IMR-90 (cell line): Measurements from ENCODE around the gene PLA2G4D. TPM values are rescaled to one million over a fixed set of nuclear protein-coding genes. Genes with fewer than 3 reads are reported as not detected.

ENCODE experiments used
- ATAC-seq: fragments of 200-7000 bp; cut with Tn5 transposase; 2 replicates; pipeline ENCODE4 v1.9.1; 2020; ENCODE audit warnings: low read depth, mild to moderate bottlenecking, moderate library complexity
- BruUV-seq: library from RNA; stranded (reverse); fragments of 400-500 nt; replicated peaks from 2 replicates; lab custom pipeline; 2021; lab: Mats Ljungman, UMichigan
- CTCF ChIA-PET: fragments of 300-600 bp; formaldehyde crosslinking; extraction: SDS; loops from one replicate; lab custom pipeline; 2021; ENCODE audit warnings: antibody characterized with exemption; lab: Yijun Ruan, JAX
- POLR2A ChIA-PET: fragments of 300-600 bp; sonication (Branson Sonifier 250); formaldehyde crosslinking; loops from one replicate; lab custom pipeline; 2022; ENCODE audit warnings: antibody characterized with exemption; ENCODE audit not compliant: unreplicated experiment; lab: Charles Lee
- DNase-seq: peaks from one replicate; pipeline ENCODE4 v3.0.0; 2013
- H2AFZ ChIP-seq: replicated peaks from 2 replicates; pipeline ENCODE3; 2013; ENCODE audit warnings: low read length, mild to moderate bottlenecking; ENCODE audit not compliant: poor library complexity
- H2AK5ac ChIP-seq: 2 replicates; pipeline ENCODE4 v1.6.1; 2013; ENCODE audit warnings: low read depth, low read length, inconsistent platforms
- H2AK9ac ChIP-seq: replicated peaks from 2 replicates; pipeline ENCODE3; 2013; ENCODE audit warnings: mild to moderate bottlenecking, low read depth, low read length, moderate library complexity; ENCODE audit not compliant: poor library complexity
- H2BK120ac ChIP-seq: 2 replicates; pipeline ENCODE4 v1.6.1; 2013; ENCODE audit warnings: low read depth, low read length, inconsistent platforms
- H2BK15ac ChIP-seq: 3 replicates; pipeline ENCODE4 v1.6.1; 2013; ENCODE audit warnings: low read depth, low read length, inconsistent platforms
- H2BK20ac ChIP-seq: 2 replicates; pipeline ENCODE4 v1.6.1; 2013; ENCODE audit warnings: low read depth, mild to moderate bottlenecking, inconsistent platforms, low read length, moderate library complexity
- H2BK5ac ChIP-seq: 2 replicates; pipeline ENCODE4 v1.6.1; 2013; ENCODE audit warnings: mild to moderate bottlenecking, low read depth, low read length, inconsistent platforms; ENCODE audit not compliant: poor library complexity, severe bottlenecking
- H3K14ac ChIP-seq: replicated peaks from 2 replicates; pipeline ENCODE4 v1.6.1; 2013; ENCODE audit warnings: low read depth, low read length, inconsistent platforms
- H3K18ac ChIP-seq: 2 replicates; pipeline ENCODE4 v1.6.1; 2013; ENCODE audit warnings: low read depth, low read length, control low read depth
- H3K23ac ChIP-seq: 2 replicates; pipeline ENCODE4 v1.6.1; 2013; ENCODE audit warnings: low read depth, low read length, inconsistent platforms
- H3K27ac ChIP-seq: 2 replicates; pipeline ENCODE4 v1.5.1; 2013; ENCODE audit warnings: mild to moderate bottlenecking, control low read depth, low read length; ENCODE audit not compliant: insufficient read depth
- H3K27me3 ChIP-seq: 2 replicates; pipeline ENCODE4 v1.6.1; 2013; ENCODE audit warnings: low read length; ENCODE audit not compliant: control insufficient read depth, insufficient read depth
- H3K36me3 ChIP-seq: 2 replicates; pipeline ENCODE4 v1.6.1; 2013; ENCODE audit warnings: low read length, mixed read lengths; ENCODE audit not compliant: control insufficient read depth, insufficient read depth
- H3K4ac ChIP-seq: 2 replicates; pipeline ENCODE4 v1.6.1; 2013; ENCODE audit warnings: low read depth, low read length, inconsistent platforms
- H3K4me1 ChIP-seq: 2 replicates; pipeline ENCODE4 v1.6.1; 2013; ENCODE audit warnings: low read length, mixed read lengths; ENCODE audit not compliant: control insufficient read depth, insufficient read depth
- H3K4me2 ChIP-seq: 2 replicates; pipeline ENCODE4 v1.6.1; 2013; ENCODE audit warnings: low read depth, mild to moderate bottlenecking, control low read depth, low read length, moderate library complexity
- H3K4me3 ChIP-seq: 2 replicates; pipeline ENCODE4 v1.5.1; 2013; ENCODE audit warnings: low read depth, mild to moderate bottlenecking, control low read depth, low read length, moderate library complexity; ENCODE audit not compliant: insufficient read depth
- H3K56ac ChIP-seq: 2 replicates; pipeline ENCODE4 v1.6.1; 2013; ENCODE audit warnings: low read length, inconsistent platforms; ENCODE audit not compliant: insufficient read depth; ENCODE audit errors: extremely low read depth
- H3K79me1 ChIP-seq, 2 experiments: 2 replicates each; pipeline ENCODE4 v1.6.1; 2013; ENCODE audit warnings: low read length in 2 of 2, inconsistent platforms in 1 of 2, low read depth in 1 of 2
- H3K9ac ChIP-seq: 2 replicates; pipeline ENCODE4 v1.6.1; 2013; ENCODE audit warnings: low read depth, low read length, control low read depth
- H3K9me1 ChIP-seq: 2 replicates; pipeline ENCODE4 v1.6.1; 2013; ENCODE audit warnings: low read length, inconsistent platforms; ENCODE audit not compliant: insufficient read depth
- H3K9me3 ChIP-seq: 2 replicates; pipeline ENCODE4 v1.6.1; 2013; ENCODE audit warnings: low read length; ENCODE audit not compliant: control insufficient read depth, insufficient read depth
- H4K20me1 ChIP-seq: 2 replicates; pipeline ENCODE4 v1.6.1; 2013; ENCODE audit warnings: low read length, inconsistent platforms; ENCODE audit not compliant: insufficient read depth
- H4K5ac ChIP-seq: 2 replicates; pipeline ENCODE4 v1.6.1; 2013; ENCODE audit warnings: mild to moderate bottlenecking, low read depth, low read length, control low read depth
- H4K8ac ChIP-seq, 2 experiments: 2 replicates each; pipeline ENCODE4 v1.6.1; 2013; ENCODE audit warnings: low read depth in 2 of 2, low read length in 2 of 2, control low read depth in 1 of 2, inconsistent platforms in 1 of 2
- H4K91ac ChIP-seq: 2 replicates; pipeline ENCODE4 v1.6.1; 2013; ENCODE audit warnings: low read depth, low read length, inconsistent platforms; ENCODE audit not compliant: insufficient read depth
- BHLHE40 ChIP-seq: fragments of 150-350 bp; IDR thresholded peaks from 2 replicates; pipeline ENCODE4 v1.6.1; 2016; ENCODE audit warnings: mild to moderate bottlenecking, low read depth, low read length
- CHD1 ChIP-seq: IDR thresholded peaks from 2 replicates; pipeline ENCODE4 v1.6.1; 2012; ENCODE audit warnings: low read depth, low read length, improper control_type of control experiment
- ELK1 ChIP-seq: fragments of 150-350 bp; IDR thresholded peaks from 2 replicates; pipeline ENCODE4 v1.6.1; 2016; ENCODE audit warnings: low read depth, mild to moderate bottlenecking, low read length, moderate library complexity, borderline replicate concordance
- MAFK ChIP-seq: IDR thresholded peaks from 2 replicates; pipeline ENCODE4 v1.6.1; 2012; ENCODE audit warnings: low read depth, low read length, improper control_type of control experiment
- MXI1 ChIP-seq: IDR thresholded peaks from 2 replicates; pipeline ENCODE4 v1.6.1; 2012; ENCODE audit warnings: low read depth, mild to moderate bottlenecking, low read length, moderate library complexity, borderline replicate concordance
- POLR2A ChIP-seq: IDR thresholded peaks from 2 replicates; pipeline ENCODE4 v1.6.1; 2012; ENCODE audit warnings: mild to moderate bottlenecking, low read depth, low read length
- RAD21 ChIP-seq: IDR thresholded peaks from 2 replicates; pipeline ENCODE4 v1.6.1; 2012; ENCODE audit warnings: low read length, improper control_type of control experiment
- WGBS, 2 experiments: methylation state at CpG; one replicate each; pipeline versions ENCODE4 v1.1.5 to v1.1.7; 2013; ENCODE audit warnings: missing lambda C conversion rate in 2 of 2; ENCODE audit not compliant: insufficient read length in 1 of 2; ENCODE audit errors: extremely low coverage in 2 of 2; 5-methylcytosine and 5-hydroxymethylcytosine counted together
- dilution Hi-C: fragments of 300-500 bp; cut with HindIII; formaldehyde crosslinking; loops from one replicate; pipeline ENCODE4 v1.14.3; 2018; ENCODE audit warnings: low sequenced_read_pairs; ENCODE audit not compliant: unreplicated experiment
- in situ Hi-C: fragments of 300-500 bp; cut with MboI; formaldehyde crosslinking; loops from 3 replicates; pipeline ENCODE4 v1.14.3; 2019; ENCODE audit warnings: low sequenced_read_pairs, inconsistent platforms, mixed read lengths
- intact Hi-C: fragments of 100-400 bp; cut with micrococcal nuclease; formaldehyde crosslinking; loops from 2 replicates; pipeline ENCODE4 v1.10.0; 2022
- polyA plus RNA-seq, 3 experiments: library from polyadenylated mRNA; depleted of rRNA; stranded (reverse); fragments of >200 nt; gene quantifications; 2 replicates each; pipeline ENCODE4 v1.2.3, GENCODE V29; 2012; ENCODE audit warnings: low replicate concordance in 1 of 3
- total RNA-seq: library from RNA; depleted of rRNA; stranded (reverse); fragments of >200 nt; gene quantifications from 2 replicates; pipeline ENCODE4 v1.2.3, GENCODE V29; 2012
- TF ChIP-seq, protein P1 (sequence below): fragments of 150-350 bp; IDR thresholded peaks from 2 replicates; pipeline ENCODE4 v1.6.1; 2017; ENCODE audit warnings: mild to moderate bottlenecking, antibody characterized with exemption, low read length, low read depth

Gene PLA2G4D
- total and polyA plus RNA-seq, 2 of the 4 experiments (the other 2 are of a cell fraction) = not detected

DNA sequence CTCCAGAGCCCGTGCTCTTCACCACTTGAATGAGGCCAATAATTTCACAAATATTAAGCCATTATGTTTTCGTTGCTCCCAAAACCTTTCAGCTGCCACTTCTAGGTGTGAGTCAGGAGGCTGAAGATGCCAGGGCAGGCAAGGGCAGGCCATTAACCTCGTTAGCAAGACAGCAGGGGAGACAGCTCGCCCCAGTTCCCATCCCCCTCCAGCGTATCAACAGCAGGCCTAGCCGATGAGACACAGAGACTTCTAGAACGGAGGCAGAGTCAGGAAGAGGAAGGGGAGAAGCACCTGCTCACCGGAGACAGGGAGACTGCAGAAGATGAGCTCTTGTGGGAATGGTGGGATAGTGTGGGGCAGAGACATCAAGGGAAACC is 45.6 kb downstream of the PLA2G4D start:
- Histone ChIP-seq H3K27ac (no peak overlapping the region), H3K23ac (no peak overlapping the region), H3K36me3 (no peaks in the 10 kb centered on the region), H3K18ac (no peak overlapping the region), H3K79me1 (no peaks in the 10 kb centered on the region), H3K4ac (no peak overlapping the region), H2AK5ac (no peak overlapping the region), H4K91ac (no peak overlapping the region), H3K27me3 (peaks cover 82% of the 10 kb centered on the region), H2BK120ac (no peak overlapping the region), H3K4me3 (no peak overlapping the region), H2AFZ (no peak overlapping the region), H2AK9ac (no peak overlapping the region), H4K8ac (no peak overlapping the region), H4K5ac (no peak overlapping the region), H3K14ac (no peak overlapping the region), H2BK15ac (no peak overlapping the region), H4K20me1 (no peaks in the 10 kb centered on the region), H3K9me3 (no peaks in the 10 kb centered on the region), H3K9ac (no peak overlapping the region), H2BK5ac (no peak overlapping the region), H3K9me1 (no peaks in the 10 kb centered on the region), H3K56ac (no peak overlapping the region), H3K4me1 (no peaks in the 10 kb centered on the region), H3K4me2 (no peak overlapping the region), H2BK20ac (no peak overlapping the region)
- no TSS peak for BruUV-seq
- dilution Hi-C loops (no loop called here), in situ Hi-C loops (no loop called here), intact Hi-C loops (no loop called here)
- ChIA-PET POLR2A (no interaction called here), CTCF (no interaction called here)
- WGBS, 2 experiments = no CpG with 5 or more reads among the region's 8 CpGs
- DNase-seq (no peak), ATAC-seq (no peak)
- TF ChIP-seq POLR2A (no peak), MXI1 (no peak), BHLHE40 (no peak), ELK1 (no peak), CHD1 (no peak), RAD21 (no peak), MAFK (no peak)
- TF ChIP-seq, protein P1, sequence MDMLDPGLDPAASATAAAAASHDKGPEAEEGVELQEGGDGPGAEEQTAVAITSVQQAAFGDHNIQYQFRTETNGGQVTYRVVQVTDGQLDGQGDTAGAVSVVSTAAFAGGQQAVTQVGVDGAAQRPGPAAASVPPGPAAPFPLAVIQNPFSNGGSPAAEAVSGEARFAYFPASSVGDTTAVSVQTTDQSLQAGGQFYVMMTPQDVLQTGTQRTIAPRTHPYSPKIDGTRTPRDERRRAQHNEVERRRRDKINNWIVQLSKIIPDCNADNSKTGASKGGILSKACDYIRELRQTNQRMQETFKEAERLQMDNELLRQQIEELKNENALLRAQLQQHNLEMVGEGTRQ = no peak
